H1 (cell line): ENCODE results near the gene SERPINB13. TPM values are rescaled to one million over a fixed set of nuclear protein-coding genes. Genes with fewer than 3 reads are reported as not detected.

Experiments used
- CBX5 ChIP-seq: fragments of 300-800, 300-1000 bp; sonication (generic); IDR thresholded peaks from 2 replicates; pipeline ENCODE4 v1.7.1; 2016; ENCODE audit warnings: antibody characterized with exemption, low read length, low read depth
- KDM1A ChIP-seq: fragments of 200-600, 300-600 bp; sonication (generic); IDR thresholded peaks from 2 replicates; pipeline ENCODE4 v1.7.1; 2016; ENCODE audit warnings: mild to moderate bottlenecking, low read length, borderline replicate concordance
- SIN3A ChIP-seq, 2 experiments: IDR thresholded peaks in 1 of 2; conservative IDR thresholded peaks in 1 of 2; 2 replicates each; pipeline ENCODE4 v1.6.1; 2011 to 2012; ENCODE audit warnings: low read length in 2 of 2, improper control_type of control experiment in 1 of 2, low read depth in 1 of 2, mild to moderate bottlenecking in 1 of 2
- polyA plus RNA-seq, 7 experiments: library from polyadenylated mRNA; depleted of rRNA in 3 of 7; stranded (reverse) in 5 of 7; unstranded in 2 of 7; fragments of >200 nt in 5 of 7; fragments of 200-250 nt in 2 of 7; gene quantifications; 1 replicate in 5 of 7; 2 replicates in 1 of 7; 4 replicates in 1 of 7; pipeline versions ENCODE4 v1.2.1 to v1.2.3, GENCODE V29; 2011 to 2013; ENCODE audit warnings: missing spikeins in 2 of 7, mixed read lengths in 2 of 7
- total RNA-seq: library from RNA; stranded (reverse); fragmentation: NEBNext Ultra II Directional; extraction: Animal tissue kit (Norgen Biotek cat#: 25700); gene quantifications from 2 replicates; pipeline ENCODE4 v1.2.1, GENCODE V29; 2021

Gene SERPINB13
- total and polyA plus RNA-seq, 2 of the 8 experiments (the other 6 are each of a cell fraction or from before 2014, with no cell fraction given) = not detected

DNA sequence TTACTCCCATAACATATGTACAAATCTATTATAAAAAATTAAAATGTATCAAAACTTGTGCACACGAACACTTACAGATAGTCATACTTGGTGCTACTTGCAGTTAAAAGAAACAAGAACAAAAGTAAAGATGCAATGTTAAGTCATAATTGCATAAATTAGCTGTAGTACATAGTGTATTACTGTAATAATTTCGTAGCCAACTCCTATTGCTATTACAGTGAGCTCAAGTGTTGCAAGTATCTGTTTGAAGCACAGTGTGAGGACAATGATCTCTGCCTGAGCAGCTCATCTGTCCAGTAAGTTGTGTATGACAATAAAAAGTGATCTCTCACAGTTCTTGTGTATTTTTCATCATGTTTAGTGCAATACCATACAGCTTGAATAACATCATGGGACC lies 7.5 kb upstream of the SERPINB13 start (continued):
- TF ChIP-seq KDM1A (no peak), SIN3A (conservative IDR thresholded peaks at IDR 0.05 in 1 of 2, IDR thresholded peaks at IDR 0.05 in 1 of 2; ENCODE audit: low read depth in 1 of 2, low read length in 2 of 2) (no peak), CBX5 (no peak)
